Loucy (cell line): ENCODE measurements around the gene PDK1.

Experiments used
- H2AFZ ChIP-seq: fragments of 200-600 bp; sonication (generic); 2 replicates; pipeline ENCODE4 v1.6.0; 2016; ENCODE audit warnings: antibody characterized with exemption, mild to moderate bottlenecking, low read length, moderate library complexity
- H3F3A ChIP-seq: fragments of 200-600 bp; 2 replicates; pipeline ENCODE4 v1.6.0; 2016; ENCODE audit warnings: antibody characterized with exemption, low read depth, mild to moderate bottlenecking
- H3K27me3 ChIP-seq: fragments of 200-600 bp; sonication (generic); 2 replicates; pipeline ENCODE4 v1.6.1; 2014; ENCODE audit warnings: low read length, mild to moderate bottlenecking; ENCODE audit not compliant: insufficient read depth, poor library complexity, severe bottlenecking
- H3K36me3 ChIP-seq: fragments of 200-600 bp; sonication (generic); 2 replicates; pipeline ENCODE4 v1.6.1; 2016; ENCODE audit warnings: low read length; ENCODE audit not compliant: insufficient read depth
- H3K4me1 ChIP-seq: fragments of 200-600 bp; sonication (generic); 2 replicates; pipeline ENCODE4 v1.5.1; 2014; ENCODE audit warnings: low read length, mild to moderate bottlenecking; ENCODE audit not compliant: insufficient read depth, poor library complexity, severe bottlenecking
- H3K4me2 ChIP-seq: fragments of 200-600 bp; sonication (generic); 2 replicates; pipeline ENCODE4 v1.6.0; 2014; ENCODE audit warnings: antibody characterized with exemption, low read length, low read depth, mild to moderate bottlenecking; ENCODE audit not compliant: poor library complexity, severe bottlenecking
- H3K4me3 ChIP-seq: fragments of 200-600 bp; sonication (generic); 2 replicates; pipeline ENCODE4 v1.5.1; 2014; ENCODE audit warnings: low read length, mild to moderate bottlenecking, mixed read lengths; ENCODE audit not compliant: poor library complexity, severe bottlenecking
- H3K79me2 ChIP-seq: fragments of 200-600 bp; sonication (generic); 2 replicates; pipeline ENCODE4 v1.6.1; 2014; ENCODE audit warnings: low read length; ENCODE audit not compliant: insufficient read depth
- H3K9ac ChIP-seq: fragments of 200-600 bp; sonication (generic); 2 replicates; pipeline ENCODE4 v1.6.0; 2014; ENCODE audit warnings: mild to moderate bottlenecking, low read depth, low read length, moderate library complexity; ENCODE audit not compliant: poor library complexity, severe bottlenecking
- H3K9me2 ChIP-seq: fragments of 200-600 bp; sonication (generic); replicated peaks from 2 replicates; pipeline ENCODE4 v1.6.1; 2016; ENCODE audit warnings: low read depth, low read length, mixed read lengths
- H3K9me3 ChIP-seq: fragments of 200-600 bp; sonication (generic); 2 replicates; pipeline ENCODE4 v1.6.1; 2014; ENCODE audit warnings: mild to moderate bottlenecking, antibody characterized with exemption, low read length, low read depth; ENCODE audit not compliant: insufficient read depth
- H4K20me1 ChIP-seq: fragments of 200-600 bp; sonication (generic); 2 replicates; pipeline ENCODE4 v1.6.0; 2014; ENCODE audit warnings: antibody characterized with exemption, low read length, mild to moderate bottlenecking; ENCODE audit not compliant: insufficient read depth, poor library complexity, severe bottlenecking
- EZH2phosphoT487 ChIP-seq: fragments of 200-600 bp; IDR thresholded peaks from 2 replicates; pipeline ENCODE4 v1.6.1; 2018; ENCODE audit warnings: antibody characterized with exemption, mild to moderate bottlenecking, moderate library complexity, borderline replicate concordance
- TF ChIP-seq, protein P1 (sequence below): fragments of 200-600 bp; sonication (generic); conservative IDR thresholded peaks from 2 replicates; pipeline ENCODE4 v1.5.1; 2014; ENCODE audit warnings: mild to moderate bottlenecking, antibody characterized with exemption, low read length

Gene PDK1

DNA sequence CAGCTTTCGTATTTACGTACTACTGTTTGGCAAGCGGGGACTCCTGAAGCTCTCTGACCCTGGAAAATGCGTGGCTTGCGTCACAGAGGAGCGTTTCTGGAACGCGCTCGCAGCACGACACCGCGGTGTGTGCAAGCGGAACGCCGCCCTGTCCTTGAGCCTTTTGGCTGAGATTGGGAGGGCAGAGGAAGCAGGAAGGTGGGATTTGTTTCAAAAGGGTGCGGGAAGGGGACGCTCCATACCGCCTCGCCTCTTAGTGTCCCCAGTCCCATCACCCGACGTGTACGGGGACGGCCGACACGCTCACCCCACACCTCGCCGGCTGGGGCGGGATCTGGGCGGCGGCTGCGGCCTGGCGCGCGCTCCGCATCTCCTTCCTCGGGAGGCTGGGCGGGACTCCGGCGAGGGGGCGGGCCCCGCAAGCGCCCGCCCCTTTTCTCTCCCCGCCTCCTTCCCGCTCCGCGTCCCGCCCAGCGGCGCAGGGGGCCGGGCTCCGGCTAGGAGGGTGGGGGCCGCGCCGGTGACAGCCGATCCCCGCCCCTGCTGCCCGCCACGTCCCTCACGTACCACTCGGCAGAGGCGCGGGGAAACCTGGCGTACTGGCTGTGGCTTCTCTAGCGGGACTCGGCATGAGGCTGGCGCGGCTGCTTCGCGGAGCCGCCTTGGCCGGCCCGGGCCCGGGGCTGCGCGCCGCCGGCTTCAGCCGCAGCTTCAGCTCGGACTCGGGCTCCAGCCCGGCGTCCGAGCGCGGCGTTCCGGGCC lies at the start of gene PDK1:
TSS of gene PDK1 (plus strand) at position 569 of the 762 bp plus-strand sequence. CDS start at position 630, 61 bp downstream.
- H3K9me3 ChIP-seq = no peaks in the 10 kb centered on the region
- peak within 1 kb of the TSS; percentile 77 for H3K9ac ChIP-seq
- no peaks in the 10 kb centered on the region for H3K9me2 ChIP-seq
- peaks cover 15% of the 10 kb centered on the region for H4K20me1 ChIP-seq
- H3K36me3 ChIP-seq = no peaks in the 10 kb centered on the region
- H3K4me3 ChIP-seq = peak within 1 kb of the TSS; percentile 75
- H3K79me2 ChIP-seq = peaks cover 55% of the 10 kb centered on the region
- TF ChIP-seq EZH2phosphoT487 = no peak
- TF ChIP-seq, protein P1, sequence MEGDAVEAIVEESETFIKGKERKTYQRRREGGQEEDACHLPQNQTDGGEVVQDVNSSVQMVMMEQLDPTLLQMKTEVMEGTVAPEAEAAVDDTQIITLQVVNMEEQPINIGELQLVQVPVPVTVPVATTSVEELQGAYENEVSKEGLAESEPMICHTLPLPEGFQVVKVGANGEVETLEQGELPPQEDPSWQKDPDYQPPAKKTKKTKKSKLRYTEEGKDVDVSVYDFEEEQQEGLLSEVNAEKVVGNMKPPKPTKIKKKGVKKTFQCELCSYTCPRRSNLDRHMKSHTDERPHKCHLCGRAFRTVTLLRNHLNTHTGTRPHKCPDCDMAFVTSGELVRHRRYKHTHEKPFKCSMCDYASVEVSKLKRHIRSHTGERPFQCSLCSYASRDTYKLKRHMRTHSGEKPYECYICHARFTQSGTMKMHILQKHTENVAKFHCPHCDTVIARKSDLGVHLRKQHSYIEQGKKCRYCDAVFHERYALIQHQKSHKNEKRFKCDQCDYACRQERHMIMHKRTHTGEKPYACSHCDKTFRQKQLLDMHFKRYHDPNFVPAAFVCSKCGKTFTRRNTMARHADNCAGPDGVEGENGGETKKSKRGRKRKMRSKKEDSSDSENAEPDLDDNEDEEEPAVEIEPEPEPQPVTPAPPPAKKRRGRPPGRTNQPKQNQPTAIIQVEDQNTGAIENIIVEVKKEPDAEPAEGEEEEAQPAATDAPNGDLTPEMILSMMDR = no peak
- peak within 1 kb of the TSS; percentile 75 for H3K4me2 ChIP-seq
- H2AFZ ChIP-seq = peak within 1 kb of the TSS; percentile 61
- peaks cover 11% of the 10 kb centered on the region for H3K27me3 ChIP-seq
- H3F3A ChIP-seq = no peaks in the 10 kb centered on the region
- H3K4me1 ChIP-seq = peaks cover 9% of the 10 kb centered on the region

DNA sequence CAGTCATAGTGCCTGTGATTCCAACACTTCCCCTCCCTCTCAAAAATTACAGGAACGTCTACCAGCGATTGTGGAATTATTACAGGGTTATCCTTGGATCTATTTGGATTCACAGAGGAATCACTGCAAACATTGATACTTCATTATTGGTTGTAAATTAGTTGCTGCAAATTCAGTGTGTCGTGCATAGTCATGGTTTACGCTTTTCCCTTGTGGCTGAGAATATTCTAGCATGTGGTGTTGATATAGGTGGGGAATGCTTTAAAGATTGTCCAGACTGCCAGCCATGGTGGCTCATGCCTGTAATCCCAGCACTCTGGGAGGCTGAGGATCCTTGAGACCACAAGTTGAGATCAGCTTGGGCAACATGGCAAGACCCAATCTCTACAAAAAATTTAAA lies 48.7 kb upstream of the PDK1 start:
- Histone ChIP-seq H3K4me2 (no peak overlapping the region), H3K9me3 (peaks cover 3% of the 10 kb centered on the region; the same call in 1 of the 2 replicates), H3K9me2 (no peaks in the 10 kb centered on the region), H2AFZ (no peak overlapping the region), H3K27me3 (no peaks in the 10 kb centered on the region), H3K4me3 (no peak overlapping the region), H3K79me2 (no peaks in the 10 kb centered on the region), H3F3A (no peaks in the 10 kb centered on the region), H3K9ac (no peak overlapping the region), H3K36me3 (peaks cover 21% of the 10 kb centered on the region; the same call in 1 of the 2 replicates), H4K20me1 (no peaks in the 10 kb centered on the region), H3K4me1 (peaks cover 11% of the 10 kb centered on the region)
- TF ChIP-seq EZH2phosphoT487 = no peak
- TF ChIP-seq, protein P1 = no peak

DNA sequence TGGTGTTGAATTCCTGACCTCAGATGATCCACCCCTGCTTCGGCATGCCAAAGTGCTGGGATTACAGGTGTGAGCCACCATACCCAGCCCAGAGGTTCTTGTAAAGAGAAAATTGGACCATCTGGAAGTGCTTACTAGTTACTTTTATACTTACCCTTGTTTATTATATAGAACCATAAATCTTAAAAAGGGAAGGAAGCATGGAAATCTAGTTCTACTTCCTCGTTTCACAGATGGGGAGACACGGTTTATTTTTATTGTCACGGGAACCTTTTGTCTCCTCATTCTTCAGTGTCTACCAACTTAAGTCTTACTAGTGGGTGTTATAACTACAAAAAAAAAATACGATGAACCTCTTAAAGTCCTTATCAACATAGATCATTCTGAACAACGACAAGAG lies 45.8 kb upstream of the PDK1 start:
- no peaks in the 10 kb centered on the region for H4K20me1 ChIP-seq

More for the DNA sequence above, 45.8 kb upstream of the PDK1 start:
- TF ChIP-seq, protein P1 = no peak
- TF ChIP-seq EZH2phosphoT487 = no peak
- no peak overlapping the region for H3K9ac ChIP-seq
- H3K4me3 ChIP-seq = no peak overlapping the region
- H3K4me2 ChIP-seq = peak overlapping the region; percentile 17
- H3K9me3 ChIP-seq = peaks cover 15% of the 10 kb centered on the region; the same call in 1 of the 2 replicates
- H3K9me2 ChIP-seq = no peaks in the 10 kb centered on the region
- no peaks in the 10 kb centered on the region for H3K79me2 ChIP-seq
- H3K27me3 ChIP-seq = no peaks in the 10 kb centered on the region
- peaks cover 14% of the 10 kb centered on the region; the same call in 1 of the 2 replicates for H3K36me3 ChIP-seq
- H3K4me1 ChIP-seq = peaks cover 11% of the 10 kb centered on the region
- H3F3A ChIP-seq = no peaks in the 10 kb centered on the region
- H2AFZ ChIP-seq = no peak overlapping the region
